ENCODE measurements around the gene TMEM92.

Gene TMEM92

DNA sequence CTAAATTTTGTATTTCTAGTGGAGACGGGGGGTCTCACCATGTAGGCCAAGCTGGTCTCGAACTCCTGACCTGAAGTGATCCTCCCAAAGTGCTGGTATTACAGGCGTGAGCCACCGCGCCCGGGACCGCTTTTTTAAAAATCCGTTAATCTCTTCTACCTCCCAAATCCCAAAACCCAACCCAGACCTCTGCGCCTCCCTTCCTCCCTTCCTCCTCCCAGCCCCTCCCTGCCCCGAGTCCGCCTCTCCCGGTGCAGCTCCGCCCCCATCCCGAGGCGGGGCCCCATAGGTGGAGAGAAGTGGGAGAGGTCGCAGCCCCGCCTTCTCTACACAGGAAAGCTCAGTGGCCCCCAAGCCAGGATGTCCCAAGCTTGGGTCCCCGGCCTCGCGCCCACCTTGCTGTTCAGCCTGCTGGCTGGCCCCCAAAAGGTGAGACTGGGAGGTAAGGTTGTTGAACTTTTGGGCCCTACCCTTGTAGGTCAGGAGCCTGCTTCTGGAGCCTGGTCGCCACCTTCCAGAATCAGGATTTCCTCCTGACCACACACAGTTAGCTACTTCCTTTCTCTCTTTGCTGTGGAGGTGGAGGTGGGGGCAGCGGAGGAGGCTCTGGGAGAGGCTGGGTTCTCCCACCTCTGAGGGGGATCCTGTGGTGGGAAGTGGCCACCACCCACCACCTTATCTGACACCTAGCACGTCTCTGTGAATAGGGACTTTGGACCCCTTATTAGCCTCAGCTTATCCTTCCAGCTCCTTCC, at the start of gene TMEM92:
Gene TMEM92, plus strand, starts transcription at position 325 of the 755 bp plus-strand sequence. Its CDS starts 36 bp downstream, at position 361.
- DNase-seq (ENCODE audit: low read depth in 2 of 2): no peak

DNA sequence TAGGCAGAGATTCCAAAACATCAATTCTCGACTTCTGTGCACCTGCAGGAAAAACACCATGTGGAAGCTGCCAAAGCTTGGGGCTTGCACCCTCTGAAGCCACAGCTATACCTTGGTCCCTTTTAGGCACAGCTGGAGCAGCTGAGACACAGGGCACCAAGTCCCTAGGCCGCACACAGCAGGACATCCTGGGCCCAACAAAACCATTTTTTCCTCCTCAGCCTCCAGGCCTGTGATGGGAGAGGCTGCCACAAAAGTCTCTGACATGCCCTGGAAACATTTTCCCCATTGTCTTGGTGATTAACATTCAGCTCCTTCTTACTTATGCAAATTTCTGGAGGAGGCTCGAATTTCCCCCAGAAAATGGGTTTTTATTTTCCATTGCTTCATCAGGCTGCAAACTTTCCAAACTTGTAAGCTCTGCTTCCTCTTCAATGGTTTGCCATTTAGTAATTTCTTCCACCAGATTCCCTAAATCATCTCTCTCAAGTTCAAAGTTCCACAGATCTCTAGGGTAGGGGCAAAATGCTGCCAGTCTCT, 48.5 kb upstream of the TMEM92 start:
- no peak for DNase-seq (ENCODE audit: low read depth in 2 of 2)

DNA sequence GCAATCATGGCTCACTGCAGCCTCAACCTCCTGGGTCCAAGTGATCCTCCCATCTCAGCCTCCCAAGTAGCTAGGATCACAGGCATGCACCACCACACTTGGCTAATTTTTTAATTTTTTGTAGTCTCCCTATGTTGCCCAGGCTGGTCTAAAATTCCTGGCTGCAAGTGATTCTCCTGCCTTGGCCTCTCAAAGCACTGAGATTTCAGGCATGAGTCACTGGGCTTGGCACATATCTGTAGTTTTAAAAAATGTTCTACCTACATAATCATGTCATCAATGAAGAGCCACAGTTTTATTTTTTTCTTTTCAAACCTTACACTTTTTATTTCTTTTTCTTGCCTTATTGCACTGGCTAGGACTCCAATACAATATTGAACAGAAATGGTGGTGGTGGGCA, 39.7 kb upstream of the TMEM92 start:
- DNase-seq (ENCODE audit: low read depth in 2 of 2): no peak

DNA sequence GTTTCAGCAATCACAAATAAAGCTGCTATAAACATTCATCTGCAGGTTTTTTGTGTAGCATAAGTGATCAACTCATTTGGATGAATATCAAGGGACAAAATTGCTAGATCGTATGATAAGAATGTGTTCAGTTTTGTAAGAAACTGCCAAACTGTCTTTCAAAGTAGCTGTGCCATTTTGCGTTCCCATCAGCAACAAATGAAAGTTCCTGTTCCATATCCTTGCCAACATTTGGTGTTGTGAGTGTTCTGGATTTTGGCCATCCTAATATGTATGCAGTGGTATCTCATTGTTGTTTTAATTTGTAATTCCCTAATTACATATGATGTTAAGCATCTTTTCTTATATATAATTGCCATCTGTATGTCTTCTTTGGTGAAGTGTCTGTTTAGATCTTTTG, 36.4 kb upstream of the TMEM92 start:
- no peak for DNase-seq (ENCODE audit: low read depth in 2 of 2)

DNA sequence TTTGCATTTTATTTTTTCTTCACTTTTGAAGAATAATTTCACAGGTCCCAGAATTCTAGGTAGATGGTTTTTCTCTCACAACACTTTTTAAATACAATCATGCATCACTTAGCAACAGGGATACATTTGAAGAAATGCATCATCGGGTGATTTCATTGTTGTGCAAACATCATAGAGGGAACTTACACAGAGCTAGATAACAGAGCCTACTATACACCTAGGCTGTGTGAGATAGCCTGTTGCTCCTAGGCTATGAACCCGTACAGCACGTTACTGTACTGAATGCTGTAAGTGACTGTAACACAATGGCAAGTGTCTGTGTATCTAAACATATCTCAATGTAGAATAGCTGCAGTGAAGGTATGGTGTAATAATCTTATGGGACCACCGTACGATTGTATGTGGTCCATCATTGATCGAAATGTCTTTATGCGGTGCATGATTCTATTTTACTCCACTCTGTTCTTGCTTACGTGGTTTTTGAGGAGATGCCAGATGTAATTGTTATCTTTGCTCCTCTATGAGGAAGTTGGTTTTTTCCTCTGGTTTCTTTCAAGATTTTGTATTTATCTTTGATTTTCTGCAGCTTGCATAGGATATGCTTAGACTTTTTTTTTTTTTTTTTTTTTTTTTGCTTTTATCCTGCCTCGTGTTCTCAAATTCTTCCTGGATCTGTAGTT, 35.5 kb upstream of the TMEM92 start:
- no peak for DNase-seq (ENCODE audit: low read depth in 2 of 2)

DNA sequence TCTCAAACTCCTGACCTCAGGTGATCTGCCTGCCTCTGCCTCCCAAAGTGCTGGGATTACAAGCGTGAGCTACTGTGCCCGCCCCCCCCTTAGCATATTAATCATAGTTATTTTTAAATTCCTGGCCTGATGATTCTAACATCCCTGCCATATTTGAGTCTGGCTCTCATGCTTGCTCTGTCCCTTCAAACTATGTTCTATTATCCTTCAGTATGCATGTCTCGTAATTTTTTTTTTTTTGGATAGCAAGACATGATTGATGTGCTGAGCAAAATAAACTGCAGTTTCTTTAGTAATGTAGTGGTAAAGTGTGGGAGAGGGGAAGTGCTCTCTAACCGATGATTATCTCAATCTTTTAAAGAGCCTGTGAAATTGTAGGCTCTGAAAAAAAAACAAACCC, 34.3 kb upstream of the TMEM92 start:
- DNase-seq (ENCODE audit: low read depth in 2 of 2): no peak

DNA sequence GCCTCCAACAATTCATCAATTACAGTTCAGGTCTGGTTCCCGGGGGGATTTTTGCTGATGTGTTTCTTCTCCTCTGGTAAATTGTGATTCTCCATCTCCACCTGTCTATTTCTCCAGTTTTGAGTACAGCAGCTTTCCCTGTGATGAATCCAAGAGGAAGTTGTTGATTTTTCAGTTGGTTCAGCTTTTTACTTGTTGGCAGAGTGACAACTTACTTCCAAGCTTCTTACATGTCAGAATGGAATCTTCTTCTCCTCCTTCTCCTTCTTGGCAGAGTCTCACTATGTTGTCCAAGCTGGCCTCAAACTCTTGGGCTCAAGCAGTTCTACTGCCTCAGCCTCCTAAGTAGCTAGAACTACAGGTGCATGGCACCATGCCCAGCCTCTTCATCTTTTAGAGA, 33.4 kb upstream of the TMEM92 start:
- DNase-seq (ENCODE audit: low read depth in 2 of 2): no peak

DNA sequence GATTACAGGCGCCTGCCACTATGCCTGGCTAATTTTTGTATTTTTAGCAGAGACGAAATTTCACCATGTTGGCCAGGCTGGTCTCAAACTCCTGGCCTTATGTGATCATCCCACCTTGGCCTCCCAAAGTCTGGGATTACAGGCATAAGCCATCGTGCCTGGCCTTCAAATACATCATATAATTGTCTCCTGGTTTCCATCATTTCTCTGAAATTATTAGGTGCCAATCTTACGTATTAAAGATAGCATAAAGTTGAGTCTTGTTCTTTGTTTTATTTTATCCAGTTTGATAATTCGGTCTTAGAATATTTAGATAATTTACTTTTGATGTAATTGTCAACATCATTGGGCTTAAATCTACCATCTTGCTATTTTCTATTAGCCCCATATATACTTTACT, 32.8 kb upstream of the TMEM92 start:
- DNase-seq (ENCODE audit: low read depth in 2 of 2): no peak

DNA sequence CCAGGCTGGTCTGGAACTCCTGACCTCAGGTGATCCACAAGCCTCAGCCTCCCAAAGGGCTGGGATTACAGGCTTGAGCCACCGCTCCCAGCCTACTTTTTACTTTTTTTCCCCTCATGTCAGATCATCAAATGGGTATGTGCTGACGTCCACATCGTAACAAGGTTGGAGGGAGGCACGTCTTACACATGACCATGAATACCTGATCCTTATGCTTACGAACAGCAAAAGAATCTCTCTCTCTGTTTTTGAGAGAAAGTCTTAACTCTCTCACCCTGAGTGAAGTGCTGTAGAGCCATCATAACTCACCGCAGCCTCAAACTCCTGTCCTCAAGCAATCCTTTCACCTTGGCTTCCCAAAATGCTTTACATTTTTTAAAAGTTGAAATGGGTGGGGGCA, 29.5 kb upstream of the TMEM92 start:
- no peak for DNase-seq (ENCODE audit: low read depth in 2 of 2)

DNA sequence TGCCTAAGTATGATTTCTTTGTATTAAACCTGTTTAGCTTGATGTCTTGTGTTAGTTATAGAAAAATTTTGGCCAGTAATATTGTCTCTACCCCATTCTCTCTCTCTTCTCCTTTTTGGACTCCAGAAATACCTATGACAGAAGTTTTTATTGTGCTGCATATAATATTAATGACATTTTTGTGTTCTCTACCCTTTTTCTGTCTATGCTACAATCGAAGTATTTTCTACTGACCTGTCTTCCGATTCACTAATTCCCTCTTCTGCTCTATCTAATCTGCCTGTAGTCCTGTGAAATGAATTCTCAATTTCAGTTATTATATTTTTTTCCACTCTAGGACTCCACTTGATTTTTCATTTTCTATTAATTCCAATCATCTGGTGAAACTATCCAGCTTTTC, 26.0 kb upstream of the TMEM92 start:
- no peak for DNase-seq (ENCODE audit: low read depth in 2 of 2)

DNA sequence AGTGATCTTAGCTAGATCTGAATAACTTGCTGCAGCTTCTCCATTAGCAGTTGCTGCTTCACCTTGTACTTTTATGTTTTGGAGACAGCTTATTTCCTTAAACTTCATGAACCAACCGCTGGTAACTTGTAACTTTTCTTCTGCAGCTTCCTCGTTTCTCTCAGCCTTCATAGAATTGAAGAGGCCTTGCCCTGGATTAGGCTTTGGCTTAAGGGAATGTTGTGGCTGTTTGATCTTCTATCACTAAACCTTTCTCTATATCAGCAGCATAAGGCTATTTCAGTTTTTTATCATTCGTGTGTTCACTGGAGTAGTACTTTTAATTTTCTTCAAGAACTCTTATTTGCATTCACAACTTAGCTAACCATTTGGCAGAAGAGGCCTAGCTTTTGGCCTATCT, 21.5 kb upstream of the TMEM92 start:
- no peak for DNase-seq (ENCODE audit: low read depth in 2 of 2)

DNA sequence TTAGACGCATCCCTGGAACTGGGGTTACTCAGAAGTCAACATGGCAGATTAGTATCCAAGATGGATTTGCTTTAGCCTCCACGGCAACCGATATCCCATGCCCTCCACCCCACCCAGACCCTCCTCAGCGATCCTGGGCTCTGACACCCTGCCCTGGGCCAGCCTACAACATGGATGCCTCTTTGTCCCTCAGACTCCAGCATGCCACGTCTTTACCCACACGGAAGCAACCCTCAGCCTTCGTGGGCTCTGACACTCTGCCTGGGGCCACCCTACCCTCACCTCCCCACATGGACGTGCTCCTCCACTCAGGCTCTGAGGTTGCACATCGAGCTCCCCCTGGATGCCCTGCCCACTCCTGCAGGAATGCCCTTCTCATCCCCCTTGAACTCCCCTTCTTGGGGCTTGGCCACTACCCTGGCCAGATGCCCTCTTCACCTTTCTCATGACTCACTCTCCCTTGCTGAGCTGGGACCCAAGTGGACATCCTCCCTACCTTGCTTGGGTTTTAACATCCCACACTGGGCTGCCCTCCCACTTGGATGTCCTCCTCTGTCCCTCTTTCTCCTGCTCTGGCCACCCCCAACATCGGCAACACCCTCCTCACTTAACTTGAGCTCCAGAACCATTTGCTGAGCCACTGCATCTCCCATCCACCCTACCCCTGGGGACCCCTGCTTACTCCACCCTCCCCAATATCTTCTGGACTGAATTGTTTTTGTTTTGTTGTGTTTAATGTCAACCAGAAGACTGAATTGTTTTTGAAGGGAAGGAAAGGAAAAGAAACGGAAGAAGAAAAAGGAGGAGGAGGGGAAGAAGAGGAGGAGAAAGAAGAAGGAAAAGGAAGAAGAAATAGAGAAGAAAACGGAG, 18.3 kb upstream of the TMEM92 start:
- DNase-seq (ENCODE audit: low read depth in 2 of 2): no peak

DNA sequence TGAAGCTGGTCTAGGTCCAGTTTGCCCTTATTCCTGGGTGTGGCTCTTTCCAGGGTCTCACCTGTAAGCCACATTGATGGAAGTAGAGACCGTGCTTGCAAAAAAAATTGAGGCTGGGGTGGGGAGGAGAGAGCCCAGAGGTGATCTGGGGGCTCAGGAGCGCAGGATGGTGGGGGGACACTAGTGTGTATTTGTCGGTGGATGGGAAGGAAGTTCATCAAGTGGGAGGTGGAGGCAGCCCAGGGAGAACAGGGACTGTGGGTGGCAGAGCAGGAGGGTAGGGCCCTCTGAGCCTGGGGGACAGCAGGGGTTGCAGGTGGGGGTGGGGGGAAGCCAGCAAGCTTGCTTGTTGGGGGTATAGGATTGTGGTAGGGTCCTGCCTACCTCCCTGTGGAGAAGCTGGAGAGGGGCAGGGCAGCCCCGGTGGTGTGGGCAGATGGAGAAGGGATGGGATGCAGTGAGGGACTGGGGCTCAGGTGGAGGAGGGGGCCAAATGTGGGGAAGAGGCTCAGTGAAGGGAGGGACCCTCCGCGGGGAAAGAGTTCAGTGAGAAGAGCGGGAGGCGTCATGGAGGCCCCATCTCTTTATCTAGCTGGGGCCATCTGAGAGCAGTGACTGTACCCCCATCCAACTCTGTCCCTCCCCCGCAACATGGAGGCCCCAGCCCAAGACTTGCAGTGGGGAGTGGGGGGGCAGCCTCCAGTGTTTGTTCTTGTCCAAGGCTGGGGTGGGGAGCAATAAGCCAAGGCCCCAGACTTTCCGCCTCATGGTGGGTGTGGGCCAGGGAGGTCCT, 17.2 kb upstream of the TMEM92 start:
- DNase-seq (ENCODE audit: low read depth in 2 of 2): no peak

DNA sequence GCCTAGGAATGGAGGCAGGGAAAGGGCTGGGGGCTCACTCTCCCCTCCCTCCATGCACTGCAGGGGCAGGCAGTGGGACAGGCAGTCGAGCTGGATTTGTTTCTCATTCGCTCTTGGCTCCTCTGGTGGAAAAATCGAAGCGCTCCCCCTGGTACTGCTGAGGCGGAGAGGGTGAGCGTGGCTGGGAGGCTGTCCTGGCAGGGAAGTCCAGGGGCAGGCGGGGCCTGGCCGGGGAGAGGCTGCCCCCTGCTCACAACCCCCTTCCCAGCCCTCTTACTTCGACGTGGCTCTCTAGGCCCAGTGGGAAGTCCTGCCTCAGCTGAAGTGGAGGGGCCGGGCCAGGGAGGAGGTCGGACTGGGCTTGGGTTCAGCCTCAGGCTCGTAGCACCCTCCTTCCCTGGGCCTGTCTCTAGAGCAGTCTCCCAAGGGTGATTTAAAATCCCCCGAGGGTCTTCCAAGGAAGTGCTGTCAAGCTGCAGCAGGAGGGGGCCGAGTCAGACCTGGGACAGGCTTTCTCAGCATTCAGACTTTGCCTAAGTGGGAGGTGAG, 16.5 kb upstream of the TMEM92 start:
- DNase-seq (ENCODE audit: low read depth in 2 of 2): no peak

DNA sequence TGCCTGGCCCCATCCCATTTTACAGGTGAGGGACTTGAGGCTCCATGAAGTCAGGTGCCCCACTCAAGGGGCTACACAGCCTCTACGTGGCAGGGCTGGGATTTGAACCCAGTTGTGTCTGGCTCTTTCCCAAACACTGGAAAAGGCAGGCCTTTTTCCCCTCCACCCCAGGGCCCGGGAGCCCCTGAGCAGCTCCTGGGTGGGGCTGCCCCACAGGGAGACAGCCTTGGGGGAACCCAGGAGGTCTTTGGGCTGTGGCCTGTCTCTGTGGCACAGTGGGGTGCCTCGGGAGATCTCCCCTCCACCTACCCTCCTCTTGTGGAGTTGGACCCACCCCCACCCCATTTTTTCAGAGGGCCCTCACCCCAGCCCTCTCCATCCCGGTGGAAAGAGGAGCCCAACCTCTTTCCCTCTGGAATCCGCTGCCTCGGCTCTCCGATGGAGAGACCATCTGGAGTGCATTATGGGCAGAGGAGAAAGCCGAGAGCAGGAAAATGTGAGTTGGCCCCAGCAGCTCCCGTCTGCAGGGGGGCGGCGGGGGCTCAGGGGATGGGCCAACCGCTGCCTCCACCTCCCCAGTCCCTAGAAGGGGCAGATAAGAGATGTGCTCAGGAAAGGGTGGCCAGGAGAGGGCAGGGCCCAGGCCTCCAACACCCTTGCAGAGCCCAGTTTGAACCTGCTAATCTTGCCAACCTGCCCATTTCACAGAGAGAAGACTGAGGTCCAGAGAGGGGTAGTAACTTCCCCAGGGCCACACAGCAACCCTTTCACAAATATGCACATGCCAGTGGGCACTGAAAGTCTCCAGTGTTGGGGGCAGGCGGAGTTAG, 15.4 kb upstream of the TMEM92 start:
- DNase-seq (ENCODE audit: low read depth in 2 of 2): no peak

DNA sequence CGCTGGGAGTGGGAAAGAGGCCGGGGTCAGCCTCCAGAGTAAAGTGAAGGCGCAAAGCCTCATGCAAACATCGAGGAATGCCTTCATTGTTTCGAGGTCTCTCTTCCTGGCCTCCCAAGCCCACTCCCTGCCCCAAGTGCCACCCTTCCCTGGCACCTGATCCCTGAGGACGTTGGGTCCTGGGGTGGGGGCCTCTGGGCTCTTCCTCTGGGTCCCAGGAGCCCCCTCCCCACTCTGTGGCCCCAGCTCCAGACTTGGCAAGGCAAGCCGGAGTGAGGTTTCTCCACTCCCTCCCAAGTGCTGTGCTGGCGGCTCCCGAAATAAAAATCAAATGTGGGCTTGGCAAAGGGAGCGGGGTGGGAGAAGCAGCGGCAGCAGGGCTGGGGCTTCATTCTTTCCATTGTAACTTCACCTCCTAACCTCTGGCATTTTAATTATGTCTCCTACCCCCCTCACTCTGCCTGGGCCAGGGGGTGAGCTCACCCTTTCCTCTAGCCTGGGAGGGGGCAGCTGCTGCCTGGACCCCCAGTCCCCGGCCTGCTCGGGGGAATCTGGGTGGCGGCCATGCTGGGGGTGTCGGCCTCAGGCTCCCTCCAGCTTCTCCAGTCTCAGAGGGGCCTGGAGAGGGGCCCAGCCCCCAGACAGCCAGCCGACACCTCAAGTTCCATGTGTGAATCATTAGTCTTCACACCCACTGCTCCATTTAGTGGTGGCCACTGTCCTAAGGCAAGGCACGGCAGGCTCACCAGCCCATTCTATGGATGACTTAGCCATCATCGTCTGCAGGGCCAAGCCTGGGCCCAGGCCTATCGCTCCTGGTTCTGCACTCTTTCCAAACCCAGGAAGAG, 14.6 kb upstream of the TMEM92 start:
- no peak for DNase-seq (ENCODE audit: low read depth in 2 of 2)

DNA sequence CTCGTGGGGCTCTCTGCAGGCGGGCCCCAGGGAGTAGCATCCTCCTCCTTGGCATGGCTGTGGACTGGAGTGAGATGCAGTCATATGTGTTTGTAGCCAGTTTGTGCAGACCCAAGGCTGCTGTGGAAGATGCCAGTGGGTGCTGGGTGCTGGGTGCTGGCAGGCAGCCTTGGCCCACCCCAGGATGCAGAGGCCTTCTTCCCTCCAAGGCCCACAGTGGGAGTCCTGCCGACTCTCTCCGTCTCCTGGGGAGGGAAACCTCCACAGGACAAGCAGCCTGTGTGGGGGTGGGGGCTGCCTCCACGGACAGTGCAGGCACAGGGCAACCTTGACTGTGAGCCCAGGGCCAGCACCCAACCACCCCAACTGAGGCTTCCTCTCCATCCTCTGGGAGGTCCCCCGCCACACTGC, 13.8 kb upstream of the TMEM92 start:
- no peak for DNase-seq (ENCODE audit: low read depth in 2 of 2)

DNA sequence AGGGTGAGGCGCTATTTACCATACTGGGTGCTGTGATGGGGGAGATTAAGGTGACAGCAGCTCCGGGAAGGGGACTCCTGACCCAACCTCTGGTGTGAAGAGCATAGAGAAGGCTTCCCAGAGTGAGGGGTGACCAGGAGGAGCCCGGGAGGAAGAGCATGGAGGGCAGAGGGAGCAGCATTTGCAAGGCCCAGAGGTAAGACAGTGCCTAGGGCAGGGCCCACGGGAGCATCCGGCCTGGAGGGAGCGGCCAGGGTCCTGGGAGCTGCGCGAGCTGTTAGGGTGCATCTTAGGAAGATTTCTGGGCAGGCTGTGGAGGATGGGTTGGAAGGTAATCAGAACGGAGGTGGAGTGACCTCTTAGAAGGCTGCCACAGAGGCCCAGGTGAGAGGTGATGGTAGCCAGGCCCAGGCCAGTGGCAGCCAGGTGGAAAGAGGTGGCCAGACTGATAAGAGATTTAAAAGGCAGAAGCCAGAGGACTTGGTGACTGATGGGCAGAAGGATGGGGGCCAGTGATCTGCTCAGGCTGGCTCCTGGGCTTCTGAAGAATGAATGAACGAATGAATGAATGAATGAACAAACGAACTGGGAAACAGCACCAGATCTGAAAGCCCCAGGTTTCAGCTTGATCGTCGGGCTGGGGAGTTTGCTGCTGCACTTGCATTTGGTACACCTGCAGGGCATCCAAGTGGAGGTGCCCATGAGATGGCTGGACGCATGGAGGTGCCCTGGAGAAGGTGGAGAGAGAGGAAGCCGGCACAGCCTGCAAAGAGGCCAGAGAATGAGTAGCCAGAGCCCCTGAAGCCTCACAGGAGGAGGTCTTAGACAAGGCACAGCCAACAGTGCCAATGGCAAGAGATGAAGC, 13.0 kb upstream of the TMEM92 start:
- no peak for DNase-seq (ENCODE audit: low read depth in 2 of 2)

Measured in activated CD4-positive, alpha-beta T cell treated with anti-CD3 and anti-CD28 coated beads for 24 hours (primary cell).